HepG2 (cell line): ENCODE results near the gene CDC42EP4. TPM values are rescaled to one million over a fixed set of nuclear protein-coding genes. Genes with fewer than 3 reads are reported as not detected.

Experiments
- CEBPG ChIP-seq: IDR thresholded peaks from 2 replicates; pipeline ENCODE4 v1.6.1; 2016
- CREB1 ChIP-seq, 2 experiments: fragments of 450-650 bp in 1 of 2; IDR thresholded peaks; 2 replicates each; pipeline ENCODE4 v1.6.1; 2016 to 2017; ENCODE audit warnings: control low read depth in 1 of 2, mild to moderate bottlenecking in 1 of 2, missing compliant biosample characterization in 1 of 2, missing genetic modification characterization in 1 of 2
- EED ChIP-seq: sonication (generic); formaldehyde crosslinking; IDR thresholded peaks from 2 replicates; pipeline ENCODE4 v1.5.0; 2020; ENCODE audit warnings: mild to moderate bottlenecking, missing genetic modification reagents
- ETS1 ChIP-seq: sonication (generic); formaldehyde crosslinking; IDR thresholded peaks from 2 replicates; pipeline ENCODE4 v1.4.0; 2020; ENCODE audit warnings: missing genetic modification reagents
- FOSL2 ChIP-seq: sonication (generic); formaldehyde crosslinking; IDR thresholded peaks from 2 replicates; pipeline ENCODE4 v1.4.0; 2020; ENCODE audit warnings: missing genetic modification reagents
- KLF11 ChIP-seq: IDR thresholded peaks from 2 replicates; pipeline ENCODE4 v1.6.1; 2016; ENCODE audit warnings: missing compliant biosample characterization
- MBD4 ChIP-seq: IDR thresholded peaks from 2 replicates; pipeline ENCODE4 v1.6.1; 2012; ENCODE audit warnings: low read length, inconsistent platforms, borderline replicate concordance
- NAIF1 ChIP-seq: sonication (generic); formaldehyde crosslinking; IDR thresholded peaks from 2 replicates; pipeline ENCODE4 v1.5.0; 2020; ENCODE audit warnings: mild to moderate bottlenecking, missing genetic modification reagents, borderline replicate concordance
- NKX3-1 ChIP-seq: sonication (generic); formaldehyde crosslinking; IDR thresholded peaks from 2 replicates; pipeline ENCODE4 v1.5.0; 2020; ENCODE audit warnings: missing genetic modification reagents
- REPIN1 ChIP-seq: sonication (generic); formaldehyde crosslinking; IDR thresholded peaks from 2 replicates; pipeline ENCODE4 v1.8.0; 2022; ENCODE audit warnings: missing genetic modification reagents, low read depth, mild to moderate bottlenecking, borderline replicate concordance
- REST ChIP-seq, 2 experiments: IDR thresholded peaks; 2 replicates each; pipeline ENCODE4 v1.6.1; 2011 to 2012; ENCODE audit warnings: low read length in 2 of 2, borderline replicate concordance in 1 of 2, low read depth in 1 of 2, mild to moderate bottlenecking in 1 of 2, moderate library complexity in 1 of 2
- RFXAP ChIP-seq: sonication (generic); formaldehyde crosslinking; IDR thresholded peaks from 2 replicates; pipeline ENCODE4 v1.4.0; 2020; ENCODE audit warnings: missing genetic modification reagents, borderline replicate concordance
- SP5 ChIP-seq: IDR thresholded peaks from 2 replicates; pipeline ENCODE4 v1.6.1; 2016; ENCODE audit warnings: low read depth, borderline replicate concordance
- ZNF10 ChIP-seq: sonication (generic); formaldehyde crosslinking; IDR thresholded peaks from 2 replicates; pipeline ENCODE4 v1.4.0; 2020; ENCODE audit warnings: mild to moderate bottlenecking, low read depth, missing genetic modification reagents, borderline replicate concordance
- ZNF292 ChIP-seq: sonication (generic); formaldehyde crosslinking; IDR thresholded peaks from 2 replicates; pipeline ENCODE4 v1.8.1; 2022; ENCODE audit warnings: mild to moderate bottlenecking, low read depth, missing genetic modification reagents, borderline replicate concordance
- polyA plus RNA-seq, 8 experiments: library from polyadenylated mRNA; depleted of rRNA in 3 of 8; stranded (reverse) in 7 of 8; unstranded in 1 of 8; fragments of >200 nt; fragmentation: Illumina TruSeq in 4 of 8; extraction: Trizol in 4 of 8; gene quantifications; 2 replicates each; pipeline versions ENCODE4 v1.2.1 to v1.2.3, GENCODE V29; 2011 to 2016; ENCODE audit warnings: low read depth in 4 of 8, missing spikeins in 1 of 8, mixed read lengths in 1 of 8; ENCODE audit not compliant: insufficient read depth in 1 of 8
- total RNA-seq, 5 experiments: library from RNA; depleted of rRNA; stranded (reverse); fragments of >200 nt; fragmentation: Illumina TruSeq; extraction: Trizol; gene quantifications; 2 replicates each; pipeline ENCODE4 v1.2.3, GENCODE V29; 2016; ENCODE audit warnings: low read depth in 1 of 5
- TF ChIP-seq, protein P1 (sequence below), 2 experiments: fragments of 450-650 bp in 1 of 2; sonication (generic) in 1 of 2; formaldehyde crosslinking in 1 of 2; IDR thresholded peaks; 2 replicates each; pipeline versions ENCODE4 v1.6.1 to v1.8.0; 2016 to 2022; ENCODE audit warnings: antibody characterized with exemption in 1 of 2, mild to moderate bottlenecking in 1 of 2, missing genetic modification reagents in 1 of 2

CDC42EP4 gene
- total and polyA plus RNA-seq, 2 of the 13 experiments (the other 11 are each of a cell fraction or from before 2014, with no cell fraction given), result 19.0 to 54.0 TPM

- TF ChIP-seq, protein P1, sequence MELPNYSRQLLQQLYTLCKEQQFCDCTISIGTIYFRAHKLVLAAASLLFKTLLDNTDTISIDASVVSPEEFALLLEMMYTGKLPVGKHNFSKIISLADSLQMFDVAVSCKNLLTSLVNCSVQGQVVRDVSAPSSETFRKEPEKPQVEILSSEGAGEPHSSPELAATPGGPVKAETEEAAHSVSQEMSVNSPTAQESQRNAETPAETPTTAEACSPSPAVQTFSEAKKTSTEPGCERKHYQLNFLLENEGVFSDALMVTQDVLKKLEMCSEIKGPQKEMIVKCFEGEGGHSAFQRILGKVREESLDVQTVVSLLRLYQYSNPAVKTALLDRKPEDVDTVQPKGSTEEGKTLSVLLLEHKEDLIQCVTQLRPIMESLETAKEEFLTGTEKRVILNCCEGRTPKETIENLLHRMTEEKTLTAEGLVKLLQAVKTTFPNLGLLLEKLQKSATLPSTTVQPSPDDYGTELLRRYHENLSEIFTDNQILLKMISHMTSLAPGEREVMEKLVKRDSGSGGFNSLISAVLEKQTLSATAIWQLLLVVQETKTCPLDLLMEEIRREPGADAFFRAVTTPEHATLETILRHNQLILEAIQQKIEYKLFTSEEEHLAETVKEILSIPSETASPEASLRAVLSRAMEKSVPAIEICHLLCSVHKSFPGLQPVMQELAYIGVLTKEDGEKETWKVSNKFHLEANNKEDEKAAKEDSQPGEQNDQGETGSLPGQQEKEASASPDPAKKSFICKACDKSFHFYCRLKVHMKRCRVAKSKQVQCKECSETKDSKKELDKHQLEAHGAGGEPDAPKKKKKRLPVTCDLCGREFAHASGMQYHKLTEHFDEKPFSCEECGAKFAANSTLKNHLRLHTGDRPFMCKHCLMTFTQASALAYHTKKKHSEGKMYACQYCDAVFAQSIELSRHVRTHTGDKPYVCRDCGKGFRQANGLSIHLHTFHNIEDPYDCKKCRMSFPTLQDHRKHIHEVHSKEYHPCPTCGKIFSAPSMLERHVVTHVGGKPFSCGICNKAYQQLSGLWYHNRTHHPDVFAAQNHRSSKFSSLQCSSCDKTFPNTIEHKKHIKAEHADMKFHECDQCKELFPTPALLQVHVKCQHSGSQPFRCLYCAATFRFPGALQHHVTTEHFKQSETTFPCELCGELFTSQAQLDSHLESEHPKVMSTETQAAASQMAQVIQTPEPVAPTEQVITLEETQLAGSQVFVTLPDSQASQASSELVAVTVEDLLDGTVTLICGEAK (IDR thresholded peaks at IDR 0.05), result no peak
- TF ChIP-seq, protein P1 (CRISPR knock-in tag; IDR thresholded peaks at IDR 0.05), result peak; percentile 88
- 0 out of 2 replicates have a peak, but pooled peaks have one; percentile 35 for TF ChIP-seq NAIF1 (CRISPR knock-in tag)
- 0 out of 4 replicates have a peak, but pooled peaks of 1 of the 2 experiments have one; percentile 36 for TF ChIP-seq REST (IDR thresholded peaks at IDR 0.05; ENCODE audit: borderline replicate concordance in 1 of 2, low read depth in 1 of 2, low read length in 2 of 2)
- TF ChIP-seq NKX3-1 (CRISPR knock-in tag), result peak; percentile 84
- peak; percentile 51; the same call in 1 of the 2 replicates for TF ChIP-seq RFXAP
- 0 out of 2 replicates have a peak, but pooled peaks have one; percentile 51 for TF ChIP-seq REPIN1 (CRISPR knock-in tag)
- TF ChIP-seq ZNF10, result no peak
- peak; percentile 65 for TF ChIP-seq CEBPG (CRISPR knock-in tag)
- TF ChIP-seq ETS1 (CRISPR knock-in tag), result no peak
- TF ChIP-seq FOSL2 (CRISPR knock-in tag), result peak; percentile 77
- TF ChIP-seq SP5 (CRISPR knock-in tag), result peak; percentile 79
- peak; percentile 68; the same call in 1 of the 2 replicates for TF ChIP-seq KLF11 (CRISPR knock-in tag)
- TF ChIP-seq EED (CRISPR knock-in tag), result no peak
- no peak for TF ChIP-seq CREB1 (IDR thresholded peaks at IDR 0.05)
- peak; percentile 69 for TF ChIP-seq CREB1 (CRISPR knock-in tag; IDR thresholded peaks at IDR 0.05)
- no peak for TF ChIP-seq MBD4
- TF ChIP-seq ZNF292 (CRISPR knock-in tag), result peak; percentile 84; the same call in 1 of the 2 replicates
These were observed 38.9 kb downstream of the CDC42EP4 start (continued) for GRCh38 chr17:73272906-73273218.
